ENCODE measurements around the gene GRAMD1B. TPM values are rescaled to one million over a fixed set of nuclear protein-coding genes. Genes with fewer than 3 reads are reported as not detected.
"Not testable (repeated sequence)": the region's sequence is repeated elsewhere in the genome, so short reads cannot be mapped to it uniquely, and the experiment has no call there.

The GRAMD1B gene
- total RNA-seq, 1 donor from 2014 or later = 159 TPM

- not testable (repeated sequence) for DNase-seq (ENCODE audit: low spot score); H3K27me3 Mint-ChIP-seq (ENCODE audit: low read depth); H3K9me3 Mint-ChIP-seq; H3K4me3 Mint-ChIP-seq (ENCODE audit: low read depth); H3K27ac Mint-ChIP-seq
- Mint-ChIP-seq H3K4me1 (ENCODE audit: low read depth) (peaks cover 38% of the 10 kb centered on the region), H3K36me3 (ENCODE audit: low read depth) (peaks cover 38% of the 10 kb centered on the region)
- intact Hi-C loops (cut with micrococcal nuclease) = loop anchor here (5.0 kb wide), 1 partner anchor 44 kb away; no protein-coding TSS in a partner anchor
These were observed 83.2 kb downstream of the GRAMD1B start for GRCh38 chr11:123513309-123513708.

- intact Hi-C loops (cut with micrococcal nuclease) = no loop called here
- Mint-ChIP-seq H3K9me3 (peaks cover 7% of the 10 kb centered on the region), H3K4me3 (ENCODE audit: low read depth) (no peak overlapping the region), H3K27me3 (ENCODE audit: low read depth) (no peaks in the 10 kb centered on the region), H3K27ac (no peak overlapping the region), H3K4me1 (ENCODE audit: low read depth) (peaks cover 35% of the 10 kb centered on the region), H3K36me3 (ENCODE audit: low read depth) (peaks cover 49% of the 10 kb centered on the region)
- no peak for DNase-seq (ENCODE audit: low spot score)
These were observed 86.2 kb downstream of the GRAMD1B start for GRCh38 chr11:123516238-123516637.

- Mint-ChIP-seq H3K36me3 (ENCODE audit: low read depth) (peaks cover 46% of the 10 kb centered on the region), H3K27me3 (ENCODE audit: low read depth) (no peaks in the 10 kb centered on the region), H3K27ac (no peak overlapping the region), H3K4me3 (ENCODE audit: low read depth) (no peak overlapping the region), H3K9me3 (peaks cover 10% of the 10 kb centered on the region), H3K4me1 (ENCODE audit: low read depth) (peaks cover 31% of the 10 kb centered on the region)
- DNase-seq (ENCODE audit: low spot score) = no peak
- intact Hi-C loops (cut with micrococcal nuclease) = no loop called here
These were observed 87.7 kb downstream of the GRAMD1B start for GRCh38 chr11:123517559-123518364.

- peaks cover 31% of the 10 kb centered on the region for H3K4me1 Mint-ChIP-seq (ENCODE audit: low read depth)
- H3K4me3 Mint-ChIP-seq (ENCODE audit: low read depth) = no peak overlapping the region
- H3K27me3 Mint-ChIP-seq (ENCODE audit: low read depth) = no peaks in the 10 kb centered on the region
- peaks cover 10% of the 10 kb centered on the region for H3K9me3 Mint-ChIP-seq
- H3K36me3 Mint-ChIP-seq (ENCODE audit: low read depth) = peaks cover 43% of the 10 kb centered on the region
- H3K27ac Mint-ChIP-seq = peak overlapping the region; percentile 23
- DNase-seq (ENCODE audit: low spot score) = no peak
- intact Hi-C loops (cut with micrococcal nuclease) = no loop called here
These were observed 88.5 kb downstream of the GRAMD1B start for GRCh38 chr11:123518496-123519054.

- H3K36me3 Mint-ChIP-seq (ENCODE audit: low read depth) = peaks cover 41% of the 10 kb centered on the region
- no peak overlapping the region for H3K4me3 Mint-ChIP-seq (ENCODE audit: low read depth)
- no peaks in the 10 kb centered on the region for H3K27me3 Mint-ChIP-seq (ENCODE audit: low read depth)
- intact Hi-C loops (cut with micrococcal nuclease) = no loop called here
- H3K27ac Mint-ChIP-seq = no peak overlapping the region
- H3K9me3 Mint-ChIP-seq = peaks cover 10% of the 10 kb centered on the region
- DNase-seq (ENCODE audit: low spot score) = no peak
- peaks cover 27% of the 10 kb centered on the region for H3K4me1 Mint-ChIP-seq (ENCODE audit: low read depth)
These were observed 89.2 kb downstream of the GRAMD1B start for GRCh38 chr11:123519055-123519796.

GRCh38 chr11:123519797-123520193 is 89.7 kb downstream of the GRAMD1B start:
- intact Hi-C loops (cut with micrococcal nuclease) = no loop called here
- Mint-ChIP-seq H3K4me1 (ENCODE audit: low read depth) (peaks cover 27% of the 10 kb centered on the region), H3K9me3 (peaks cover 10% of the 10 kb centered on the region), H3K27me3 (ENCODE audit: low read depth) (no peaks in the 10 kb centered on the region), H3K4me3 (ENCODE audit: low read depth) (no peak overlapping the region), H3K36me3 (ENCODE audit: low read depth) (peaks cover 37% of the 10 kb centered on the region), H3K27ac (no peak overlapping the region)
- no peak for DNase-seq (ENCODE audit: low spot score)

GRCh38 chr11:123520476-123520875 is 90.4 kb downstream of the GRAMD1B start:
- Mint-ChIP-seq H3K4me1 (ENCODE audit: low read depth) (peaks cover 27% of the 10 kb centered on the region), H3K36me3 (ENCODE audit: low read depth) (peaks cover 34% of the 10 kb centered on the region)
- H3K27me3 Mint-ChIP-seq (ENCODE audit: low read depth); H3K4me3 Mint-ChIP-seq (ENCODE audit: low read depth); DNase-seq (ENCODE audit: low spot score); H3K9me3 Mint-ChIP-seq; H3K27ac Mint-ChIP-seq; intact Hi-C loops (cut with micrococcal nuclease): not testable (repeated sequence)

GRCh38 chr11:123521001-123521400 is 90.9 kb downstream of the GRAMD1B start:
- peaks cover 10% of the 10 kb centered on the region for H3K9me3 Mint-ChIP-seq
- no peaks in the 10 kb centered on the region for H3K27me3 Mint-ChIP-seq (ENCODE audit: low read depth)
- DNase-seq (ENCODE audit: low spot score) = no peak
- intact Hi-C loops (cut with micrococcal nuclease) = no loop called here
- H3K36me3 Mint-ChIP-seq (ENCODE audit: low read depth) = peaks cover 34% of the 10 kb centered on the region
- peaks cover 27% of the 10 kb centered on the region for H3K4me1 Mint-ChIP-seq (ENCODE audit: low read depth)
- H3K27ac Mint-ChIP-seq = no peak overlapping the region
- no peak overlapping the region for H3K4me3 Mint-ChIP-seq (ENCODE audit: low read depth)

- Mint-ChIP-seq H3K36me3 (ENCODE audit: low read depth) (peaks cover 34% of the 10 kb centered on the region), H3K4me1 (ENCODE audit: low read depth) (peaks cover 19% of the 10 kb centered on the region), H3K4me3 (ENCODE audit: low read depth) (no peak overlapping the region), H3K27me3 (ENCODE audit: low read depth) (no peaks in the 10 kb centered on the region), H3K27ac (no peak overlapping the region), H3K9me3 (peaks cover 10% of the 10 kb centered on the region)
- intact Hi-C loops (cut with micrococcal nuclease) = no loop called here
- DNase-seq (ENCODE audit: low spot score) = no peak
These were observed 91.9 kb downstream of the GRAMD1B start for GRCh38 chr11:123521930-123522329.

- Mint-ChIP-seq H3K4me3 (ENCODE audit: low read depth) (no peak overlapping the region), H3K27ac (no peak overlapping the region), H3K4me1 (ENCODE audit: low read depth) (peaks cover 8% of the 10 kb centered on the region), H3K9me3 (peaks cover 10% of the 10 kb centered on the region), H3K27me3 (ENCODE audit: low read depth) (no peaks in the 10 kb centered on the region), H3K36me3 (ENCODE audit: low read depth) (peaks cover 34% of the 10 kb centered on the region)
- no peak for DNase-seq (ENCODE audit: low spot score)
- intact Hi-C loops (cut with micrococcal nuclease) = no loop called here
These were observed 93.5 kb downstream of the GRAMD1B start for GRCh38 chr11:123523539-123523938.

GRCh38 chr11:123525097-123525496 is 95.0 kb downstream of the GRAMD1B start:
- peaks cover 28% of the 10 kb centered on the region for H3K36me3 Mint-ChIP-seq (ENCODE audit: low read depth)
- no peak overlapping the region for H3K27ac Mint-ChIP-seq
- peaks cover 15% of the 10 kb centered on the region for H3K4me1 Mint-ChIP-seq (ENCODE audit: low read depth)
- H3K9me3 Mint-ChIP-seq = peaks cover 10% of the 10 kb centered on the region
- H3K4me3 Mint-ChIP-seq (ENCODE audit: low read depth) = no peak overlapping the region
- DNase-seq (ENCODE audit: low spot score) = no peak
- no peaks in the 10 kb centered on the region for H3K27me3 Mint-ChIP-seq (ENCODE audit: low read depth)
- intact Hi-C loops (cut with micrococcal nuclease) = no loop called here

GRCh38 chr11:123525511-123525918 is 95.4 kb downstream of the GRAMD1B start:
- no peak for DNase-seq (ENCODE audit: low spot score)
- Mint-ChIP-seq H3K4me1 (ENCODE audit: low read depth) (peaks cover 15% of the 10 kb centered on the region), H3K27ac (no peak overlapping the region), H3K36me3 (ENCODE audit: low read depth) (peaks cover 30% of the 10 kb centered on the region), H3K4me3 (ENCODE audit: low read depth) (no peak overlapping the region), H3K9me3 (peaks cover 10% of the 10 kb centered on the region), H3K27me3 (ENCODE audit: low read depth) (no peaks in the 10 kb centered on the region)
- intact Hi-C loops (cut with micrococcal nuclease) = no loop called here

All from activated T-helper 2 cell treated with anti-CD3 and anti-CD28 coated beads, Interferon-gamma antibody, Interleukin-2, Interleukin-4, amounts not matched to agents 10 μg/mL and 5 μg/mL and 100 μg/mL, durations not matched to agents 14 hours and 24 hours and 36 hours (primary cell).